Choroid plexus epithelial cell (primary cell): Measurements from ENCODE around the gene ETS1.

Experiments
- DNase-seq: peaks from one replicate; pipeline ENCODE4 v3.0.0-alpha.2; 2010; ENCODE audit warnings: low read depth
- H3K4me3 ChIP-seq: 2 replicates; pipeline ENCODE4 v1.5.1; 2011; ENCODE audit warnings: low read depth, mild to moderate bottlenecking, control low read depth, low read length, moderate library complexity
- CTCF ChIP-seq: conservative IDR thresholded peaks from 2 replicates; pipeline ENCODE4 v1.5.1; 2011; ENCODE audit warnings: low read depth, mild to moderate bottlenecking, control low read depth, inconsistent platforms, low read length, moderate library complexity

The ETS1 gene

GRCh38 chr11:128595221-128595620 is 7.9 kb upstream of the ETS1 start:
- no peak overlapping the region for H3K4me3 ChIP-seq
- no peak for TF ChIP-seq CTCF
- peak; percentile 40 for DNase-seq

GRCh38 chr11:128594226-128594625 is 6.9 kb upstream of the ETS1 start:
- TF ChIP-seq CTCF: no peak
- no peak for DNase-seq
- no peak overlapping the region for H3K4me3 ChIP-seq

GRCh38 chr11:128593281-128593680 is 5.9 kb upstream of the ETS1 start:
- DNase-seq: peak; percentile 70
- no peak for TF ChIP-seq CTCF
- no peak overlapping the region for H3K4me3 ChIP-seq

GRCh38 chr11:128592454-128592853 is 5.1 kb upstream of the ETS1 start:
- TF ChIP-seq CTCF: no peak
- no peak overlapping the region for H3K4me3 ChIP-seq
- DNase-seq: no peak

- no peak overlapping the region for H3K4me3 ChIP-seq
- TF ChIP-seq CTCF: no peak
These were observed 3.2 kb upstream of the ETS1 start for GRCh38 chr11:128590587-128590986.

GRCh38 chr11:128589998-128590397 is 2.6 kb upstream of the ETS1 start:
- no peak overlapping the region for H3K4me3 ChIP-seq
- TF ChIP-seq CTCF: no peak
- no peak for DNase-seq

More at GRCh38 chr11:128590587-128590986, 3.2 kb upstream of the ETS1 start:
- no peak for DNase-seq

GRCh38 chr11:128588093-128588492 is 735 bp upstream of the ETS1 start:
- DNase-seq: no peak
- no peak overlapping the region for H3K4me3 ChIP-seq
- no peak for TF ChIP-seq CTCF
